ENCODE results near the gene LIPC. TPM values are rescaled to one million over a fixed set of nuclear protein-coding genes. Genes with fewer than 3 reads are reported as not detected.

LIPC gene
- polyA plus RNA-seq, 3 donors = 0.37 TPM; not detected in 2

- Histone ChIP-seq H3K9ac (ENCODE audit: insufficient read depth, low read length, poor library complexity, severe bottlenecking) (peak overlapping the region; percentile 42), H3K36me3 (replicated peaks in 1 of 2; ENCODE audit: control insufficient read depth in 1 of 2, insufficient read depth in 2 of 2, low read length in 2 of 2) (no peaks in the 10 kb centered on the region), H3K79me2 (ENCODE audit: insufficient read depth, low read length) (no peaks in the 10 kb centered on the region), H3K4me3 (replicated peaks in 1 of 3; ENCODE audit: low read depth in 2 of 3, low read length in 3 of 3) (peak overlapping the region in 1 of 3 experiments; percentile 46), H2AFZ (ENCODE audit: insufficient read depth, low read depth, low read length, poor library complexity, severe bottlenecking) (peak overlapping the region; percentile 77), H4K20me1 (ENCODE audit: insufficient read depth, low read length) (no peaks in the 10 kb centered on the region), H3K4me2 (replicated peaks; ENCODE audit: extremely low read depth, low read length, poor library complexity, severe bottlenecking) (peak overlapping the region; percentile 59), H3K27ac (ENCODE audit: low read depth in 1 of 2, low read length in 2 of 2) (no peak overlapping the region), H3K9me3 (replicated peaks in 1 of 2; ENCODE audit: control insufficient read depth in 1 of 2, insufficient read depth in 1 of 2, low read length in 2 of 2) (no peaks in the 10 kb centered on the region), H3K4me1 (ENCODE audit: control insufficient read depth in 1 of 2, insufficient read depth in 2 of 2, low read length in 2 of 2) (peaks cover 15 to 28% of the 10 kb centered on the region in 2 donors), H3K27me3 (ENCODE audit: control insufficient read depth in 2 of 2, insufficient read depth in 2 of 2, low read length in 2 of 2) (no peaks in the 10 kb centered on the region)
- peaks cover 1 to 7% (median 2%) of the 10 kb centered on the region in 3 donors for H3K27me3 Mint-ChIP-seq (ENCODE audit: low read depth in 3 of 3)
- peaks cover 17% of the 10 kb centered on the region for H3K4me1 Mint-ChIP-seq
- peak overlapping the region; percentile 68 to 81 for H3K4me3 Mint-ChIP-seq
- H3K27ac Mint-ChIP-seq = peak overlapping the region in 1 of 7 donors; percentile 57
- peaks cover 0 to 1% (median 0%) of the 10 kb centered on the region in 7 donors for H3K9me3 Mint-ChIP-seq
- intact Hi-C loops (cut with micrococcal nuclease) = no loop called here
- H3K36me3 Mint-ChIP-seq = no peaks in the 10 kb centered on the region
- no peak for DNase-seq
- TF ChIP-seq, protein P1, sequence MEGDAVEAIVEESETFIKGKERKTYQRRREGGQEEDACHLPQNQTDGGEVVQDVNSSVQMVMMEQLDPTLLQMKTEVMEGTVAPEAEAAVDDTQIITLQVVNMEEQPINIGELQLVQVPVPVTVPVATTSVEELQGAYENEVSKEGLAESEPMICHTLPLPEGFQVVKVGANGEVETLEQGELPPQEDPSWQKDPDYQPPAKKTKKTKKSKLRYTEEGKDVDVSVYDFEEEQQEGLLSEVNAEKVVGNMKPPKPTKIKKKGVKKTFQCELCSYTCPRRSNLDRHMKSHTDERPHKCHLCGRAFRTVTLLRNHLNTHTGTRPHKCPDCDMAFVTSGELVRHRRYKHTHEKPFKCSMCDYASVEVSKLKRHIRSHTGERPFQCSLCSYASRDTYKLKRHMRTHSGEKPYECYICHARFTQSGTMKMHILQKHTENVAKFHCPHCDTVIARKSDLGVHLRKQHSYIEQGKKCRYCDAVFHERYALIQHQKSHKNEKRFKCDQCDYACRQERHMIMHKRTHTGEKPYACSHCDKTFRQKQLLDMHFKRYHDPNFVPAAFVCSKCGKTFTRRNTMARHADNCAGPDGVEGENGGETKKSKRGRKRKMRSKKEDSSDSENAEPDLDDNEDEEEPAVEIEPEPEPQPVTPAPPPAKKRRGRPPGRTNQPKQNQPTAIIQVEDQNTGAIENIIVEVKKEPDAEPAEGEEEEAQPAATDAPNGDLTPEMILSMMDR (IDR thresholded peaks at IDR 0.05) = no peak
- WGBS (ENCODE audit: insufficient coverage) = 100% methylated on average over 1 of the region's 10 CpGs
Measured at GRCh38 chr15:58551084-58551763, 119.4 kb downstream of the LIPC start.

DNA sequence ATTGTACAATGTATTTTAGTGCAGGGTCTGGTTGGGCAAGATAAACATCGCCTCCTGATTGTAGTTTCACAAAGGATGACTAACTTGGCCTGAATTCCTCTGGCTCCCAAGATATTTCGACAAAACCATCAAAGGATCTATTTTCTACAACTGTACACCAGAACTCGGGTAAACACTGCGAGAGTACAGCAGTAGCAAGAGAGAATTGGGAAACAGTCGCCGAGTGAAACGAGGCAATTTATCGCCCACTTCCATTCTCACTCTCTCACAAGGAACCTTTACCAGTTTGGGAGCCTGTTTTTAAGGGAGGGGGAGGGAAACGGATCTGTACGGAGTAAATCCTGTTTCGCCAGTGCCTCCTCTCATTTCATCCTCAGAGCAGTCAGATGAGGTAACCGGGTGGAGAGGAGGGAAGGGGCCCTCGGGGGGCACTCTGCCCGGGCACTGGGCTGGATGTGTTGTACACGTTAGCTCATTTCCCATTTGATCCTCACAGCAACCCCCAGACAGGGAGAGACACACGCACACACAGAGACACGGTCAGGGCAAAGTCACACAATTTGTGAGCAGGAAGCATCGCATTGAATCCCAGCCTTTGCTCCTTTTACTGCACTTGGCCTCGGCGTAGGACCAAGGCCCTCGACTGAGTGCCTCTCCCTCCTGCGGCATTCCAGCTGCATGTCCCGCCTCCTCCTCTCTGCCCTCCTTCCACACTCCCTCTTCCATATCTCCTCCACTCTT, 120.1 kb downstream of the LIPC start:
- no peaks in the 10 kb centered on the region for H3K36me3 Mint-ChIP-seq
- H3K9ac ChIP-seq (ENCODE audit: insufficient read depth, low read length, poor library complexity, severe bottlenecking) = peak overlapping the region; percentile 42

More for the DNA sequence above, 120.1 kb downstream of the LIPC start:
- peak overlapping the region; percentile 59 for H3K4me2 ChIP-seq (replicated peaks; ENCODE audit: extremely low read depth, low read length, poor library complexity, severe bottlenecking)
- 77% methylated on average over 9 of the region's 23 CpGs for WGBS (ENCODE audit: insufficient coverage)
- TF ChIP-seq, protein P1 (IDR thresholded peaks at IDR 0.05) = no peak
- peaks cover 15 to 35% of the 10 kb centered on the region in 2 donors for H3K4me1 ChIP-seq (ENCODE audit: control insufficient read depth in 1 of 2, insufficient read depth in 2 of 2, low read length in 2 of 2)
- no peaks in the 10 kb centered on the region for H3K36me3 ChIP-seq (replicated peaks in 1 of 2; ENCODE audit: control insufficient read depth in 1 of 2, insufficient read depth in 2 of 2, low read length in 2 of 2)
- Mint-ChIP-seq H3K27ac (peak overlapping the region in 3 of 7 donors; percentile 41 to 90 (median 57)), H3K27me3 (ENCODE audit: low read depth in 3 of 3) (peaks cover 1 to 7% (median 2%) of the 10 kb centered on the region in 3 donors), H3K9me3 (peaks cover 0 to 1% (median 0%) of the 10 kb centered on the region in 7 donors), H3K4me1 (peaks cover 20% of the 10 kb centered on the region), H3K4me3 (peak overlapping the region; percentile 68 to 81)
- DNase-seq = peak; percentile 7 to 26 (median 14)
- H3K4me3 ChIP-seq (replicated peaks in 1 of 3; ENCODE audit: low read depth in 2 of 3, low read length in 3 of 3) = peak overlapping the region in 1 of 3 experiments; percentile 46
- no peaks in the 10 kb centered on the region for H3K79me2 ChIP-seq (ENCODE audit: insufficient read depth, low read length)
- H4K20me1 ChIP-seq (ENCODE audit: insufficient read depth, low read length) = no peaks in the 10 kb centered on the region
- H2AFZ ChIP-seq (ENCODE audit: insufficient read depth, low read depth, low read length, poor library complexity, severe bottlenecking) = peak overlapping the region; percentile 77
- no peak overlapping the region for H3K27ac ChIP-seq (ENCODE audit: low read depth in 1 of 2, low read length in 2 of 2)
- intact Hi-C loops (cut with micrococcal nuclease) = no loop called here
- H3K27me3 ChIP-seq (ENCODE audit: control insufficient read depth in 2 of 2, insufficient read depth in 2 of 2, low read length in 2 of 2) = no peaks in the 10 kb centered on the region
- no peaks in the 10 kb centered on the region for H3K9me3 ChIP-seq (replicated peaks in 1 of 2; ENCODE audit: control insufficient read depth in 1 of 2, insufficient read depth in 1 of 2, low read length in 2 of 2)

Data from CD14-positive monocyte (primary cell).